Endothelial cell (in vitro differentiated cells): ENCODE results near the gene PGAM1. TPM values are rescaled to one million over a fixed set of nuclear protein-coding genes. Genes with fewer than 3 reads are reported as not detected.

ENCODE experiments used
- DNase-seq: peaks from one replicate; pipeline ENCODE4 v3.0.0; 2021; ENCODE audit warnings: low spot score
- H3K27ac Mint-ChIP-seq: one replicate; pipeline ENCODE4 v1.8.0; 2021; ENCODE audit warnings: mixed read lengths, inconsistent platforms; ENCODE audit not compliant: unreplicated experiment
- H3K27me3 Mint-ChIP-seq: one replicate; pipeline ENCODE4 v1.8.0; 2021; ENCODE audit warnings: mild to moderate bottlenecking, moderate library complexity, mixed read lengths, inconsistent platforms; ENCODE audit not compliant: unreplicated experiment
- H3K36me3 Mint-ChIP-seq: one replicate; pipeline ENCODE4 v1.8.0; 2021; ENCODE audit warnings: mild to moderate bottlenecking, low read depth, mixed read lengths, inconsistent platforms; ENCODE audit not compliant: unreplicated experiment
- H3K4me1 Mint-ChIP-seq: one replicate; pipeline ENCODE4 v1.8.0; 2021; ENCODE audit warnings: mild to moderate bottlenecking, mixed read lengths, inconsistent platforms; ENCODE audit not compliant: unreplicated experiment
- H3K4me3 Mint-ChIP-seq: one replicate; pipeline ENCODE4 v1.8.0; 2021; ENCODE audit warnings: mild to moderate bottlenecking, mixed read lengths, inconsistent platforms; ENCODE audit not compliant: unreplicated experiment
- H3K9me3 Mint-ChIP-seq: one replicate; pipeline ENCODE4 v1.8.0; 2021; ENCODE audit warnings: mixed read lengths, inconsistent platforms; ENCODE audit not compliant: unreplicated experiment
- CTCF ChIP-seq: fragments of 200-600 bp; sonication (generic); IDR thresholded peaks from one replicate; pipeline ENCODE4 v1.5.0; 2021; ENCODE audit warnings: antibody characterized with exemption; ENCODE audit not compliant: unreplicated experiment
- total RNA-seq: library from RNA; stranded (reverse); fragmentation: NEBNext Ultra II Directional; extraction: Animal tissue kit (Norgen Biotek cat#: 25700); gene quantifications from one replicate; pipeline ENCODE4 v1.2.1, GENCODE V29; 2021; ENCODE audit not compliant: unreplicated experiment

Gene PGAM1
- total RNA-seq, 1 donor from 2014 or later = 291 TPM

GRCh38 chr10:97445357-97445721 is 19.3 kb downstream of the PGAM1 start:
- H3K4me1 Mint-ChIP-seq = peaks cover 25% of the 10 kb centered on the region
- H3K9me3 Mint-ChIP-seq = no peaks in the 10 kb centered on the region
- peak overlapping the region; percentile 98 for H3K4me3 Mint-ChIP-seq
- no peak for DNase-seq
- no peak for TF ChIP-seq CTCF
- H3K36me3 Mint-ChIP-seq = peaks cover 6% of the 10 kb centered on the region
- H3K27ac Mint-ChIP-seq = peak overlapping the region; percentile 57
- H3K27me3 Mint-ChIP-seq = peaks cover 4% of the 10 kb centered on the region

DNA sequence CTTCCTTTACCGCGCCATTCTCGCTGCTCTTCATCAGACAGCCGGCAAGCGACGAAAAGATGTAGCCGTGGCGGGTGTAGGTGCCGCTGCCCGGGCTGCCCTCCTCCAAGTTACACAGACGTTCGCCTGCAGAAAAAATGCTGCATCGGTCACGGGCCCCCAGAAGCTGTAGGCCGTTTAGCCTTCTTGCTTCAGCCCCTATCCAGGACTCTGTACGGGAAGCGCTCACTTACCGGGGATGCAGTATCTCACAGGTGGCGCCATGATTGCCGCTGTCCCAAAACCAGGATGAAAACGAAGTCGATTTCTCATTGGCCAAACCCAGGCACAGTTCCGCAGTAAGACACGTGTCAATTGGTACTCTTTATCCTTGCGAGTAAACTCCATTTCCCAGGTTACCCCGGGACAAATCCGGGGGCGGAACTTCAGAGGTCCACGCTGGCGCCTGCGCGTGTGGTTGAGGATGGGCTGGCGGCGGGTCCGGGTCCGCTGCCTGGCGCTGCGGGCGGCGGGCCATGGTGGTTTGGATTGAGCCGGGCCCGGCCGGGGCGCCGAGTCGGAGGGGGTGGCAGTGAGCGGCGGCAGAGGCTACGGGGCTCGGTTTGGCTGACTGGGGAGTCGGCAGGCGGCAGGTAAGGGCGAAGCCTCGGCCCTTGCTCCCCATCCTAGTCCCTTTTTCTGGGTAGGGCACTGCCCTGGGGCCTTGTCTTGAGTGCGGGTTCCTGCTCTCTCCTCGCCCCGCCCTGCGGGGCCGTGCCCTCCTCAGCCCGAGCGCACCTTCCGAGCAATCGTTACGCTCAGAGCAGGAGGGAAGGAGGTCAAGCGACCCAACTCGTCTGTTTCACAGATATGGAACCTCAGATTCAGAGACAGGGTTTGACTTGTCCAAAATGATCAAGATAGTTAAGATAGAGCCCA is 20.0 kb downstream of the PGAM1 start, which contains the start of the genes EXOSC1 and ZDHHC16:
Gene EXOSC1, minus strand, starts transcription at position 285 of the 918 bp plus-strand sequence. Its CDS starts 21 bp downstream, at position 264.
Gene ZDHHC16, plus strand, starts transcription at position 454 of the 918 bp plus-strand sequence. CDS start 5,501 bp downstream, outside the sequence.
- DNase-seq = peak; percentile 86
- H3K9me3 Mint-ChIP-seq = no peaks in the 10 kb centered on the region
- H3K4me3 Mint-ChIP-seq = peak within 1 kb of the TSS; percentile 98
- H3K27me3 Mint-ChIP-seq = peaks cover 4% of the 10 kb centered on the region
- H3K36me3 Mint-ChIP-seq = peaks cover 3% of the 10 kb centered on the region
- peak within 1 kb of the TSS; percentile 57 for H3K27ac Mint-ChIP-seq
- no peak for TF ChIP-seq CTCF
- peaks cover 30% of the 10 kb centered on the region for H3K4me1 Mint-ChIP-seq

- no peak for DNase-seq
- peaks cover 38% of the 10 kb centered on the region for H3K36me3 Mint-ChIP-seq
- H3K9me3 Mint-ChIP-seq = no peaks in the 10 kb centered on the region
- peak overlapping the region; percentile 16 for H3K27ac Mint-ChIP-seq
- H3K4me1 Mint-ChIP-seq = peaks cover 22% of the 10 kb centered on the region
- TF ChIP-seq CTCF = no peak
- no peak overlapping the region for H3K4me3 Mint-ChIP-seq
- H3K27me3 Mint-ChIP-seq = peaks cover 13% of the 10 kb centered on the region
These were observed 24.8 kb downstream of the PGAM1 start for GRCh38 chr10:97450828-97451227.

DNA sequence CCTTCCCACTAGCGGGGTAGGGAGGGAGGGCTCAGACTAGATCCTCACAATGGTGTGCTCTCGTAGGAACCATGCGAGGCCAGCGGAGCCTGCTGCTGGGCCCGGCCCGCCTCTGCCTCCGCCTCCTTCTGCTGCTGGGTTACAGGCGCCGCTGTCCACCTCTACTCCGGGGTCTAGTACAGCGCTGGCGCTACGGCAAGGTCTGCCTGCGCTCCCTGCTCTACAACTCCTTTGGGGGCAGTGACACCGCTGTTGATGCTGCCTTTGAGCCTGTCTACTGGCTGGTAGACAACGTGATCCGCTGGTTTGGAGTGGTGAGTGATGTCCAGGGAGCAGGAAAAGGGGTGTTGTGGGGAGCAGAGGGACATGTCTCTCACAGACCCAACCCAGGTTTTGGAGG is 25.6 kb downstream of the PGAM1 start:
- Mint-ChIP-seq H3K4me3 (no peak overlapping the region), H3K36me3 (peaks cover 41% of the 10 kb centered on the region), H3K27me3 (peaks cover 13% of the 10 kb centered on the region), H3K9me3 (no peaks in the 10 kb centered on the region), H3K27ac (no peak overlapping the region), H3K4me1 (peaks cover 19% of the 10 kb centered on the region)
- DNase-seq = no peak
- TF ChIP-seq CTCF = no peak

- peaks cover 13% of the 10 kb centered on the region for H3K27me3 Mint-ChIP-seq
- no peak for TF ChIP-seq CTCF
- peaks cover 13% of the 10 kb centered on the region for H3K4me1 Mint-ChIP-seq
- peaks cover 44% of the 10 kb centered on the region for H3K36me3 Mint-ChIP-seq
- DNase-seq = no peak
- H3K27ac Mint-ChIP-seq = peak overlapping the region; percentile 30
- no peaks in the 10 kb centered on the region for H3K9me3 Mint-ChIP-seq
- peak overlapping the region; percentile 29 for H3K4me3 Mint-ChIP-seq
These were observed 26.4 kb downstream of the PGAM1 start for GRCh38 chr10:97452352-97452751.
